Fibroblast of lung (primary cell): ENCODE measurements around the gene UBE2N.

Experiments
- EZH2 ChIP-seq: IDR thresholded peaks from 2 replicates; pipeline ENCODE4 v1.5.1; 2012; ENCODE audit warnings: low read length, control low read depth, mild to moderate bottlenecking; ENCODE audit errors: missing control alignments
- TF ChIP-seq, protein P1 (sequence below), 2 donors: IDR thresholded peaks in 1 of 2; conservative IDR thresholded peaks in 1 of 2; 1 replicate in 1 of 2; 2 replicates in 1 of 2; pipeline ENCODE4 v1.5.1; 2011 to 2012; ENCODE audit warnings: low read length in 2 of 2, control low read depth in 1 of 2, inconsistent platforms in 1 of 2, low read depth in 1 of 2, mild to moderate bottlenecking in 1 of 2

DNA sequence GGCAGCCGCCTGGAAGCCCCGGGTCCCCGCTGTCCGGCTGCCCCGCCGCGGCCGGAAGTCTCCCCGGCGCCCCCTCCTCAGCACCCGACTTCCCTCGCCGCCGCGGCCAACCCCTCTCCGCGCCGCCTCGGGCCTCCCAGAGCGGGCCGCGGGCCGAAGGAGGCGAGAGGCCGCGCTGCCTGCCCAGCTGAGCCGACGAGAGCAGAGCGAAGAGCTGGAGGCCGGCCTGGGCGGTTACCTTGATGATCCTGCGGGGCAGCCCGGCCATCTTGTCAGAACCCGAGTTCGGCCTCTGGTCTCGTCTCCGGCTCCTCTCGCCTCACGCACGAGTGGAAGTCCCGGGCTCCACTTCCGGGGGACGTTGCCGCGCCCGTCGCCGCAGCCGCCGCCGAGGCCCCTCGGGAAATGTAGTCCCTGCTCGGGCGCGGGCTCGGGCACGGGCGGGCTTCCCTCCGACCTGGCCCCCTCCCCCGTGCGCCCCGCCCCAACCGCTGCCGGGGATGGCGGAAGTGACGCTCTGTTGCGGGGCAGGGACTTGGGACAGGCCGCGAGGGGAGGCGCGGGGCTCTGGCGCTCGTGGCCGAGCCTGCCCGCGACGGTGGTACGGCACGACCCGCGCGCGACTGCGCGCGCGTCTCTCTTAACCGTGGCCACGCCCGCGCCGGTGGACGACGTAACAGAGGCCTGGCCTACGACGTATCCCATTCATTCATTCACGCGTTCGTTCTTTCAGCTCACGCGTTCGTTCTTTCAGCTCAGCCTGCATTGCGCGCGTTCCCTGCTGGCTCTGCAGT is at the start of gene UBE2N:
- TF ChIP-seq, protein P1, sequence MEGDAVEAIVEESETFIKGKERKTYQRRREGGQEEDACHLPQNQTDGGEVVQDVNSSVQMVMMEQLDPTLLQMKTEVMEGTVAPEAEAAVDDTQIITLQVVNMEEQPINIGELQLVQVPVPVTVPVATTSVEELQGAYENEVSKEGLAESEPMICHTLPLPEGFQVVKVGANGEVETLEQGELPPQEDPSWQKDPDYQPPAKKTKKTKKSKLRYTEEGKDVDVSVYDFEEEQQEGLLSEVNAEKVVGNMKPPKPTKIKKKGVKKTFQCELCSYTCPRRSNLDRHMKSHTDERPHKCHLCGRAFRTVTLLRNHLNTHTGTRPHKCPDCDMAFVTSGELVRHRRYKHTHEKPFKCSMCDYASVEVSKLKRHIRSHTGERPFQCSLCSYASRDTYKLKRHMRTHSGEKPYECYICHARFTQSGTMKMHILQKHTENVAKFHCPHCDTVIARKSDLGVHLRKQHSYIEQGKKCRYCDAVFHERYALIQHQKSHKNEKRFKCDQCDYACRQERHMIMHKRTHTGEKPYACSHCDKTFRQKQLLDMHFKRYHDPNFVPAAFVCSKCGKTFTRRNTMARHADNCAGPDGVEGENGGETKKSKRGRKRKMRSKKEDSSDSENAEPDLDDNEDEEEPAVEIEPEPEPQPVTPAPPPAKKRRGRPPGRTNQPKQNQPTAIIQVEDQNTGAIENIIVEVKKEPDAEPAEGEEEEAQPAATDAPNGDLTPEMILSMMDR (conservative IDR thresholded peaks at IDR 0.05 in 1 of 2, IDR thresholded peaks at IDR 0.05 in 1 of 2; ENCODE audit: low read depth in 1 of 2, low read length in 2 of 2), result peak in 1 of 2 donors; percentile 19
- no peak for TF ChIP-seq EZH2
